ENCODE data around the gene LY86.

LY86 gene

DNA sequence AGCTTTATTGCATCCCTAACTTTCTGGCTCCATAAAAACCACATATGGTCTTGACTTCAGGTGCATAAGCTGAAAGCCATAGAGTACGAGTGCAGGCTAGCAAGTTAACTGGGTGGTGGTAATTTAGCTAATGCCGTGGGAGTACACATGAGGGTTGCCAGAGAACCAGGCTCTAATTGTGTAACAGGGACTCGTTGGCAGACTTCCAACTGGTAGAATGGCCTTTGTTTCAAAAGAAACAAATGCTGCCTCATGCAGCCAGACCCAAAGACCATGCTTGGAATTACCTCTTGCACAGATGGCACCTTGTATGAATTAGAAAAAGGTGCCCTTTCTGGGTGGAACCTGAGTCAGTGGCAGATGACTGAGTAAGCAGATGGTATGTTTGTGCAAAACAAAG is 73.2 kb downstream of the LY86 start:
- TF ChIP-seq POLR2AphosphoS5 (IDR thresholded peaks at IDR 0.05; ENCODE audit: low read depth, low read length) (no peak), SIN3A (IDR thresholded peaks at IDR 0.05; ENCODE audit: borderline replicate concordance, insufficient read depth, low read length) (no peak), FOXP2 (optimal IDR thresholded peaks at IDR 0.05; ENCODE audit: borderline replicate concordance, extremely low read depth, extremely low read length, insufficient read depth) (no peak), TAF1 (IDR thresholded peaks at IDR 0.05; ENCODE audit: borderline replicate concordance, insufficient read depth, low read length) (no peak)
- TF ChIP-seq, protein P1, sequence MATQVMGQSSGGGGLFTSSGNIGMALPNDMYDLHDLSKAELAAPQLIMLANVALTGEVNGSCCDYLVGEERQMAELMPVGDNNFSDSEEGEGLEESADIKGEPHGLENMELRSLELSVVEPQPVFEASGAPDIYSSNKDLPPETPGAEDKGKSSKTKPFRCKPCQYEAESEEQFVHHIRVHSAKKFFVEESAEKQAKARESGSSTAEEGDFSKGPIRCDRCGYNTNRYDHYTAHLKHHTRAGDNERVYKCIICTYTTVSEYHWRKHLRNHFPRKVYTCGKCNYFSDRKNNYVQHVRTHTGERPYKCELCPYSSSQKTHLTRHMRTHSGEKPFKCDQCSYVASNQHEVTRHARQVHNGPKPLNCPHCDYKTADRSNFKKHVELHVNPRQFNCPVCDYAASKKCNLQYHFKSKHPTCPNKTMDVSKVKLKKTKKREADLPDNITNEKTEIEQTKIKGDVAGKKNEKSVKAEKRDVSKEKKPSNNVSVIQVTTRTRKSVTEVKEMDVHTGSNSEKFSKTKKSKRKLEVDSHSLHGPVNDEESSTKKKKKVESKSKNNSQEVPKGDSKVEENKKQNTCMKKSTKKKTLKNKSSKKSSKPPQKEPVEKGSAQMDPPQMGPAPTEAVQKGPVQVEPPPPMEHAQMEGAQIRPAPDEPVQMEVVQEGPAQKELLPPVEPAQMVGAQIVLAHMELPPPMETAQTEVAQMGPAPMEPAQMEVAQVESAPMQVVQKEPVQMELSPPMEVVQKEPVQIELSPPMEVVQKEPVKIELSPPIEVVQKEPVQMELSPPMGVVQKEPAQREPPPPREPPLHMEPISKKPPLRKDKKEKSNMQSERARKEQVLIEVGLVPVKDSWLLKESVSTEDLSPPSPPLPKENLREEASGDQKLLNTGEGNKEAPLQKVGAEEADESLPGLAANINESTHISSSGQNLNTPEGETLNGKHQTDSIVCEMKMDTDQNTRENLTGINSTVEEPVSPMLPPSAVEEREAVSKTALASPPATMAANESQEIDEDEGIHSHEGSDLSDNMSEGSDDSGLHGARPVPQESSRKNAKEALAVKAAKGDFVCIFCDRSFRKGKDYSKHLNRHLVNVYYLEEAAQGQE (IDR thresholded peaks at IDR 0.05; ENCODE audit: insufficient read depth in 1 of 2, low read depth in 2 of 2, low read length in 2 of 2), result no peak

GRCh38 chr6:6663421-6664135 is 75.1 kb downstream of the LY86 start:
- TF ChIP-seq FOXP2 (optimal IDR thresholded peaks at IDR 0.05; ENCODE audit: borderline replicate concordance, extremely low read depth, extremely low read length, insufficient read depth) (no peak), TAF1 (IDR thresholded peaks at IDR 0.05; ENCODE audit: borderline replicate concordance, insufficient read depth, low read length) (no peak), SIN3A (IDR thresholded peaks at IDR 0.05; ENCODE audit: borderline replicate concordance, insufficient read depth, low read length) (no peak)
- TF ChIP-seq, protein P1 (IDR thresholded peaks at IDR 0.05; ENCODE audit: insufficient read depth in 1 of 2, low read depth in 2 of 2, low read length in 2 of 2), result no peak

DNA sequence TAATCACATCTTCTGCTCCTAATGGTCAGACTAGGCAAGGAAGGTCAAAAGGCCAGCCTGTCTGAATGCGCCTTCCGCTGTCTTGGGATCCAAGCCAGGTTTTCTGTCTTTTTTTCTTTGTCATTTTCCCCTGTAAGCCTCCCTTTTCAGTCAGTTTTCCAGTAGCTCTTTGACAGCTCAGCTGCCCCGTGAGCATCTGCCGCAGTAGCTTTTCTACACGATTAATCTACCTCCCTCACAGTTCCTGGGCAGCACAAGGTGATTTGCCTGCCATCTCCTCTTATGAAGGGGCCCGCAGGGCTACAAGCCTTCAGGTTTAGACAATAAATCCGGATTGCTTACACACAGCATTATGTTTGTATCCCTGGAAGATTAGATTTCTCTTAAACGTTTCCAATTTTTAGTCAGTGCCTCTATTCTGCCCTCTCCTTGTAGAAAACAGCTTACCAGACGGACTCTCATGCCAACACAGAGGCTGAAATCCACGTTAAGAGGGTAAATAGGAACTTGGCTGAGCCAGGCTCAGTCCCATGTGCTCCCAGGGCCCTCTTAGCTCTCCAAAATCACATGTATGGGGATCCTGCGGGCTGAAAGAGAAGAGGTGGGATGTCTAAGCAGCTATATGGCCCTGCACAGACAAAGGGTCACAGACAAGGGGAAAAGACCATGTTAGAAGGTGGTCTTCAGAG is 77.2 kb downstream of the LY86 start:
- TF ChIP-seq, protein P1 (IDR thresholded peaks at IDR 0.05; ENCODE audit: insufficient read depth in 1 of 2, low read depth in 2 of 2, low read length in 2 of 2), result no peak
- TF ChIP-seq SIN3A (IDR thresholded peaks at IDR 0.05; ENCODE audit: borderline replicate concordance, insufficient read depth, low read length), result peak; percentile 43; the same call in 1 of the 2 replicates
- no peak for TF ChIP-seq TAF1 (IDR thresholded peaks at IDR 0.05; ENCODE audit: borderline replicate concordance, insufficient read depth, low read length)

GRCh38 chr6:6674872-6675271 is 86.4 kb downstream of the LY86 start:
- TF ChIP-seq SIN3A (IDR thresholded peaks at IDR 0.05; ENCODE audit: borderline replicate concordance, insufficient read depth, low read length) (no peak), FOXP2 (optimal IDR thresholded peaks at IDR 0.05; ENCODE audit: borderline replicate concordance, extremely low read depth, extremely low read length, insufficient read depth) (no peak), TAF1 (IDR thresholded peaks at IDR 0.05; ENCODE audit: borderline replicate concordance, insufficient read depth, low read length) (no peak), POLR2AphosphoS5 (IDR thresholded peaks at IDR 0.05; ENCODE audit: low read depth, low read length) (no peak)
- TF ChIP-seq, protein P1 (IDR thresholded peaks at IDR 0.05; ENCODE audit: insufficient read depth in 1 of 2, low read depth in 2 of 2, low read length in 2 of 2), result no peak

Data from PFSK-1 (cell line).